HG02938 (cell line): ENCODE measurements around the gene ZBTB43.
A peak's percentile ranks its signal among the peaks of the same experiment; 100 is the strongest.
"Not testable (repeated sequence)": the region's sequence is repeated elsewhere in the genome, so short reads cannot be mapped to it uniquely, and the experiment has no call there.

Source experiments
- ATAC-seq: cut with Tn5 transposase; IDR thresholded peaks from one replicate; pipeline ENCODE4 v1.9.1; 2021; ENCODE audit warnings: mild to moderate bottlenecking, moderate library complexity; ENCODE audit not compliant: unreplicated experiment

Gene ZBTB43

DNA sequence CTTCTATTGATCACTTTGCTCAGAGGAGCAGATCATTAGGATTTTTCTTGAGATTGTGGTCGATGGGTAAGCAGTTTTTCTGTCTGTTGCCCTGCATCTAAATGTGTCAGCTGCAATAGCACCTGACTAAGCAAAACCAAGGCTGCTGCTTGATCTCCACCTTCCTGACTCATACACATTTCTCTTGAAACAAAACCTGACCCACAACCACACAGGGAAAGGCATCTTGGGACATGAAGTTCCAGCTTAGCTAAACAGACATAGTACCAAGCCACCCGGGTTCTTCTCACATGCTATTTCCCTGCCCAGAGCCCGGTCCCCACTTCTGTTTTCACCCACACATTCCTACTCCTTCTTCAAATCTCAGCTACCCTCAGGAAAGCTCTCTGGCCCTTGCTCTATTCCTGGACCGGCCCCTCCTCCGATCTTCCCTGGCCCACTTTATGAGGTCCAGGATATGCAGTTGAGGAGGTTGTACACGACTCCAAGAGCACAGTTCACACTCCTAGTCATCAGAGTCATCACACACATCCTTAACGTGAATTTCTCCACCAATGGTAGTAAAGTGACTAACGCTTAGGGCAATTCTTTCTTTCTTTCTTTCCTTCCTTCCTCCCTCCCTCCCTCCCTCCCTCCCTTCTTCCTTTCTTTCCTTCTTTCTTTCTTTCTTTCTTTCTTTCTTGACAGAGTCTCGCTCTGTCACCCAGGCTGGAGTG, 16.0 kb upstream of the ZBTB43 start:
- ATAC-seq = no peak

DNA sequence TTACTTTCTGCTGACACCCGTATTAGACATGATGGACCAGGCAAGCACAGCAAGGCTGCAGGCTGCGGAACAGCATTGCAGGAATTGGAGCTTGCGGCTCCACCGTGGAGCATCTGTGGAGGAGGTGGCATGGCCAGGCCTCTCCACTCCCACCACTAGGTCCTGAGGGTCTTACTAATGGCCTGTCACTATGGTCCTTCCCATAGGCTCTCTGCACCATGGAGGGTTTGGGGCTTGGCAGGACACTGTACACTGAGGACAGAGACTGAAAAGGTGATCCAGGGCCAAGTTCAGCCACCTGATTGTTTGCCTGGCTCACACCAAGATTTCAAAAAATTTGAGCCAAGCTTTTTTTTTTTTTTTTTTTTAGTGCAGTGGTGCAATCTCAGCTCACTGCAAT, 14.3 kb upstream of the ZBTB43 start:
- ATAC-seq = no peak

DNA sequence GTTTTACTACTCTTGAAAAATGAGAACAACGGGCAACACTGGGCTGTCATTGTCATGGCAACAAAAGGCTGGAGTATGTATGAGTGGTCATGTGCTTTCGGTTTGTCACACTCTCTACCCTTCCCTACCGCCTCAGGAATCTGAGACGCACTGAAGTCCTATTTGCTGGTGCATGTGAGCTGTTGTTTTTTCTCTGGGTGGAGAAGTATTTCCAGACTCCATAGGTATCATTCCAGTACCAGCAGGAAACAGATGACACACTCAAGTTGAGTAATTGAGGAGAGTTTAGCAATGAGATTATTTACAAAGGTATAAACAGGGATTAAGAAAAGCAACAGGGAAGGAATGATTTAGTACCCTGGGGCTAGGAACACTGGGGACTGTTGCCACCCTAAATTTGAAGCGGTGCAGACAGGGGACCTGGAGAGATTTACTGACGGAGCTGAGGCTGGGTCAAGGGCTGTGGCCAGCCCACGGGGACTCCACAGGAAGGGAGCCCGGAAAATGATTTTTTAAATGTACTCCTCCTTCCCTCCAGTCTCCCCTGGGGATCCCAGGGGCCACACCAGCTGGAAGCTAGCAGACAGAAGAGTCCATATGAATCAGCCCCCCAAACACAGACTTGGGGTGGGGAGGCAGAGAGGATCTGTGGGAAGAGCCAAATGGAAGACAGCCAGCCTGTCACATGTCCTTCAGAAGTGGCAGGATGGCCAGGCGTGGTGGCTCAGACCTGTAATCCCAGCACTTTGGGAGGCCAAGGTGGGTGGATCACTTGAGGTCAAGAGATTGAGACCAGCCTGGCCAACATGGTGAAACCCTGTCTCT, 13.2 kb upstream of the ZBTB43 start:
- ATAC-seq = no peak

DNA sequence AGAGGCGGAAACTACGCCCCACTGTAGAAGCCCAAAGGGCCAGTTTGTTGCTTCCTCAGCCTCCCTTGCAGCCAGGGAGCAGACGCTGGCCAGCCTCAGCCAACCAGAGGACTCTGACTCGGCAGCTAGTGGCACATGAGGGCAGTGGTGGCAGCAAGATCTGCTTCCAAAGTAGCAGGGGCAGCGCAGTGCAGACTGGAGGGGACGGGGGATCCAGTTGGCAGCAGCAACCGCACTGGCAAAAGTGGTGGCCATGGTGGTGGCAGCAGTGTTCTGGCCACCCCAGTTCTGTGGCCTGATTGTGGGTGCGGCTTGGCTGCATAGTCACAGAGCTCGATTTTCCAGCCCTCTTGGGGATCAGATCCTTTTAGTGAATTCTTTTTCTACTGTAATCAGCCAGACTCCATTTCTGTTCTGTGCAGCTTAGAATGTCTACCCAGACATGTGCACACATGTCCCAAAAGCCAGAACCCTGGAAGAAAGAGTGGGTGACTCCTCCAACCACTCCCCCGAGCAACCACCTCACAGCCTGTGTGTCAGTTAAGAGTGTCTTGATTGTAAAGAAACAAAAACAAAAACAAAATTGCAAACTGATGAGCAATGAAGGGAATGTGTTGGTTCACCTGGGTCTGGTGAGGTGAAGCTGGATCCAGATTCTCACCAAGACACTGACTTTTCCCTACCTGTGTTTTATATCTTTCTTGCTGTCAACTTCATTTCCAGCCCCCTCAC, 11.0 kb upstream of the ZBTB43 start:
- ATAC-seq = no peak

DNA sequence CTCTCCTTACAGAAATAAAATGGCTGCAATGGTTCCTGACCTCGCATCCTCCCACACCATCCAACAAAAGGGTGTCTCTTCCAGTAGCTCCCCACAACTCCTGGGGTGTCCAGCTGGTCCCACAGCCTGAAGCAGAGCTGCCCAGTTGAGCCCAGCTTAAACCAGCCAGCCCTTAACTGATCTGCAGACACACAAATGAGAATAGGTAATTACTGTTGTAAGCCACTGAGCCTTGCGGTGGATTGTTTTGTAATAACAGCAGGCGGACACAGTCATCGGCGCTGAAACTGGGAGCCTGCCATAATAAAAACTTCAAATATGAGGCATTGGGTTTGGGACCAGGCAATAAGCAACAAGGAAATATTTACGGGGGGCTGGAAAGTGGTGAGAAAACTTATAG, 10.4 kb upstream of the ZBTB43 start:
- no peak for ATAC-seq

DNA sequence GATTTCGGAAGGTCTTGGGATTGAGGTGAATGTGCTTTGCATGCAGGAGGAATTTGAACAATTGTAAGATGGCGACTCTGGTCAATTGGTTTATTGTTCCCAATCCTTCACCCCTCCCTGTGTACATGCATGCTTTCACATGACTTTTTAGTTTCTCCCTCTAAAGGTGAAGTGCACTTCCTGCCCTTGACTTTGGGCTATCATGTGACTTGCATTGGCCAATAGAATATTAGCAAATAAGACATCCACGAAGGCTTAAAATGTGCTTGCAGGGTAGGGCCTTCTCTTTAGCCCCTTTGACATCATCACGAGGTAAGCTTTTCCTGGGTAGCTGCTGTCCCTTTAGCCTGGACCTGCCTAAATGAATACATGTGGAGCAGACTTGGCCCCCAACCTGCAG, 8.1 kb upstream of the ZBTB43 start:
- ATAC-seq = no peak

DNA sequence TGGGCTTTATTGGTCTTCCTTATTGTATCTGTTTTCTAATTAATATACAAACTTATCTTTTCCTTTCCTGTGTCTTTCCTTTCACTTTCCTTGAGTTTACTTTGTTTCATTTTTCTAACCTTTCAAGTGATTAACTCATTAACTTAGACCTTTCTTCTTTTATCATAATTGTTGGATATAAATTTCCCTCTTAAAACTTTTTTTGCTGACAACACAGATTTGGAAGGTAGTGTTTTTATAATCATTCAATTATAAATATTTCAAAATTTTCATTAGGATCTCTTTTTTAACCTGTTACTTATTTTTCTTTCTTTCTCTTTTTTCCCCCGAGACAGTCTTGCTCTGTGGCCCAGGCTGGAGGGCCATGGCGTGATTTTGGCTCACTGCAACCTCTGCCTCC, 6.9 kb upstream of the ZBTB43 start:
- ATAC-seq = no peak

DNA sequence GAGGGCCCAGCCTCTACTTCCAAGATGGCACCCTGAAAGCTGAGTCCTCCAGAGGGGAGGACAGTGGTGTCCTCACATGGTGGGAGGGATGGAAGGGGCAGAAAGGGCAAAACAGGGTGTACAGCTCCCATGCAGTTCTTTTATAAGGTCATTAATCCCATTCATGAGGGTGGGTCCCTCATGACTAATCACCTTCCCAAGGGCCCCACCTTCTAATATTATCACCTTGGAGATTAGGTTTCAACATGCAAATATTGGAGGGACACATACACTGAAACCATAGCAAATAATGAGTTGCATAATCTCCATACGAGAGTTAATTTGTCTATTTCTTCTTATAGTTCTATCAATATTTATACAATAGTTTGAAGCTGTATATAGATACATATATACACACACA, 5.8 kb upstream of the ZBTB43 start:
- no peak for ATAC-seq

DNA sequence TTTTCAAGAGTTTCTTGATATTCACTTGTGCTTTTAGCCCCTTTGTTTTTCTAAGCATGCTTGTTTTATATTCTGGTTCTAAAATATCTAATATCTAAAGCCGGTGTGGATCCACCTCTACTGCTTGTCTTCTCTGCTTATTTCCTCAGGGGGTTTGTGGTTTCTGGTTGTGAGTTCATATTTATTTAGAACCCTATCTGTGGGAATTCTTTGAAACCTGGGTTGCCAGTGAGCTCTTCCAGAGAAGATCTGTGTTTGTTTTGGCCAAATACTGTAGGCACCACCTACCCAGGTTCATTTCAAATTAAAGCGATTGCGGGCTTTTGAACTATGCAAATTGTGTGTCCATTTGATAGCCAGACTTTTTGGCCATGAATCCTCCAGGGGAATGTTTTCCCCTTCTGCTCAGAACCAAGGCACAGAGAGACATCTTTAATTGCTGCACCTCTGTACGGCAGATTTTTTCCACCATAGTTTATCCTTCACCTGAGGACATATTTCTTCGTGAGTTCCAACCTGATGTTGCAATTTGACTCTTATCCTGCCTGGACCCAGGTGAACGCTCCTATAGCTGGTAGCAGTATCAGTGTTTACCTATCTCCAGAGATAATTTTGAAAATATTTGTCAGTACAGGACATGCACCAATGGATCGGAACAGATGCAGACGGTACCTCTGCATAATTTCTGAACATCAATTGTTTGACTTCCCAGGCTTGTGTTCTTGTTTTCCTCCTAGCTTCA, 2.4 kb upstream of the ZBTB43 start:
- ATAC-seq = no peak

DNA sequence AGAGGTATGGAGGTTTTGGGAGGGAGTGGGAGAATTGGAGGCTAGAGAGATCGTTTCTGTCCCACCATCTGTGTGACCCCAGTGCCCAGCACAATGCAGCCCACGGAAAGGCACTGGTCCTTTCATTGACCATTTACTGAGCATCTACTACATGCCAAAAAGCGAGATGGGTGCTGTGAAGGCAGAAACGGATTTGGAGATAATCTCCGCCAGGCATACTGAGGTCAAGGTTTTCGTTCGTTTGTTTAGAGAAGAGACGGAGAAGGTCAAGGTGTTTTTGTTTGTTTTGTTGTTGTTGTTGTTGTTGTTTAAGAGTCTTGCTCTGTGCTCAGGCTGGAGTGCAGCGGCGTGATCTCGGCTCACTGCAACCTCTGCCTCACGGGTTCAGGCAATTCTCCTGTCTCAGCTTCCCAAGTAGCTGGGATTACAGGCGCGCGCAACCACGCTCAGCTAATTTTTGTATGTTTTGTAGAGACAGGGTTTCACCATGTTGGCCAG, 593 bp upstream of the ZBTB43 start:
- no peak for ATAC-seq

DNA sequence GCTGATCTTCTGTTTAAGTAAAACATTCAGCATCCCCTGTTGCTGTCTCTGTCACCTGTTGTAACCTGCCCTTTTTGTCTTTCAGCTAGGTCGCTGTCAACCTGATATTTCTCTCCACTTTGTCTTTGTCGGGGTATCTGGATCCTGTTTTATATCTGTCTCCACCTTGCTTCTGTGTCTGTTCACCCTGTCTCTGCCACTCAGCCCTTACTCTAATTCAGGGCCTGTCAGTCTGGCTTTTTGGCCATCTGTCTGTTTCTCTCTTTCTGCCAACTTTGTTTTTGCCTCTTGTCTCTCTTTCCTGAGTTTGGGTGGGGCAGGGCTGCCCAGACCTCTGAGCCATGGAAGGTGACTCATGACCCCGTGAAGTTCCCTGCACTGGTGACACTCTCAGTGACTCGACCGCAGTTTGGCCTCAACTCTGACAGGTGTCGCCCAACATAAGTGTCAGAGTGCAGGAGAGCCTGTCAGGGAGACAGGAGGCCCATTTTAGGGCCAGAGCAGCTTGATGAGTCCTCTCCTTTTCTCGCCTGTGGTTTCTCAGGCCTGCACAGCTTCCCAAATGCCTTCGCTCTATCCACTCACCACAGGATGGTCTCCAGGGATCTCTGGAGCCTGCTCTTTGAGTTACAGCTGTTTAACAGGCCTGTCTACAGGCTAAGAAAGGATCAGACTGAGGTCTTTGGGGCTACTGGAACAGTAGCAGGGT, 868 bp downstream of the ZBTB43 start:
- ATAC-seq = peak; percentile 66

DNA sequence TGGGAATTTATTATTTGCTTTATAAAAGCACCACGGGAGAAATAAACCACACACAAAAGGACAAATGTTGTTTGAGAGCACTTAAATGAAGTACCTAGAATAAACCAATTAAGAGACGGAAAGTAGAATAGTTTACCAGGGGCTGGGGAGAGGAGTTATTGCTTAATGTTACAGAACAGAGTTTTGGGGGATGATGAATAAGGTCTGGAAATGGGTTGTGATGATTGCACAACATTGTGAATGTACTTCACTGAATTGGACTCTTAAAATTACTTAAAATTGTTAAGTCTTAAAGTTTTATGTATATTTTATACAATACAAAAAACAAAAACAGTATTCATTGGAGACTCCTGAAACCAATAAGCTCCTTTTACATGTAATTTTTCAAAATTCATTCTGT, 1.5 kb downstream of the ZBTB43 start:
- no peak for ATAC-seq

DNA sequence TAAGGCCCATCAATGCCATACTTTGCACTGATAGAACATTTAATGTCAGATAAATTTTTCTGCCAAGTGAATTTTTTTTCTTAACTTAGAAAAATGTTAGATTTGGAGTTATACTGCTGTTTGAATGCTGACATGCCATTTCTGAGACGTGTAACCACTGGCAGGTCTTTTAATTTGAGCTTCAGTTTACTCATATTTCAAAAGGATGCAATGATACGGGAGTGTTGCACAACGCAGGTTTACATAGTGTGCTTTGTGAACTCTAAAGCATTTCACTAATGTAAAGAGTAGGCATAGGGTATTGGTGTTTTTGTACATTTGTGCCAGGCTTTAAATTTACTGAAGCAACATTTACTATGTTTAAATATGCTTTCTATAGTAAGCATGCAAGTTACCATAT, 4.2 kb downstream of the ZBTB43 start:
- ATAC-seq = no peak

DNA sequence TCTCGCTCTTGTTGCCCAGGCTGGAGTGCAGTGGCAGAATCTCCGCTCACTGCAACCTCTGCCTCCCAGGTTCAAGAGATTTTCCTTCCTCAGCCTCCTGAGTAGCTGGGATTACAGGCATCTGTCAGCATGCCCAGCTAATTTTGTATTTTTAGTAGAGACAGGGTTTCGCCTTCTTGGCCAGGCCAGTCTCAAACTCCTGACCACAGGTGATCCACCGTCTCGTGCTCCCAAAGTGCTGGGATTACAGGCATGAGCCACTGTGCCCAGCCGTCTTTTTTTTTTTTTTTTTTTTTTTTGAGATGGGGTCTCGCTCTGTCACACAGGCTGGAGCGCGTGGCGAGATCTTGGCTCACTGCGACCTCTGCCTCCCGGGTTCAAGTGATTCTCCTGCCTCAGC, 5.4 kb downstream of the ZBTB43 start:
- not testable (repeated sequence) for ATAC-seq

DNA sequence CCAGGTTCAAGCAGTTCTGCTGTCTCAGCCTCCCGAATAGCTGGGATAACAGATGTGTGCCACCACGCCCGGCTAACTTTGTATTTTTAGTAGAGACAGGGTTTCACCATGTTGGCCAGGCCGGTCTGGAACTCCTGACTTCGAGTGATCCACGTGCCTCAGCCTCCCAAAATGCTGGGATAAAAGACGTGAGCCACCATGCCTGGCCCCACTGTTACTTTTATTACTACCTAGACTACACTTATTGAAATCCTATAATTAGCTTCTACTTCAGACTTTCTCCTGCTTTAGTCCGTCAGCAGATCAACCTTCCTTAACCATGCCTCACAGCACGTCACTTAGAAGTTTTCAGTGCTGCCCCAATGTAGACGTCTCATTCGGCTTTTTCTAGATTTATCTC, 8.2 kb downstream of the ZBTB43 start:
- no peak for ATAC-seq

DNA sequence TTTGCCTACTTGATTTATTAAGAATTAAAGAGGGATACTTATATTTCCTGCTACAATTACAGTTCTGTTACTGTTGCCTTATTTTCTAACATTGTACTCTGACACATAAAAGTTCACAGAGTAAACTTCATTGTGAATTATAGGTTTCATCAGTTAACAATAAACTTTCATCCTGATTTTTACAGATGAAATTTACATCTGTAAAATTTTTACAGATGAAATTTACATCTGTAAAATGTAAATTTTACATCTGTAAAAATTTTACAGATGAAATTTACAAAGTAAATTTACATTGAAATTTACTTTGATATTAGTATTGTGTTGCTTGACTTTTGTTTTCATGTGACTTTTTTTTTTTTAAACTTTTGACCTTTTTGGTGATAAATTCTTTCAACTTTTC, 9.3 kb downstream of the ZBTB43 start:
- ATAC-seq = no peak

DNA sequence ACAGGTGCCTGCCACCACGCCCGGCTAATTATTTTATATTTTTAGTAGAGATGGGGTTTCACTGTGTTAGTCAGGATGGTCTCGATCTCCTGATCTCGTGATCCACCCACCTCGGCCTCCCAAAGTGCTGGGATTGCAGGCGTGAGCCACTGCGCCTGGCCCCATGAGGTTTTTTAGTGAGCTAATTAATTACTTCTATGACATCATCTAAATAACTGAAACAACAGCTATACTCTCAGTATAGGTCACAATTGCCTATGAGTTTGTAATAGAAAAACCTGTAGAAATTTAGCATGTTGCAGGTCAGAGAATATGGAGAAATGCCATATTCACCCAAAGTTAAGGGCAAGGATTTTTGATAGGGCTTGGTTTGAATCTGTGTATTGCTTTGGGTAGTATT, 12.8 kb downstream of the ZBTB43 start:
- ATAC-seq = not testable (repeated sequence)

DNA sequence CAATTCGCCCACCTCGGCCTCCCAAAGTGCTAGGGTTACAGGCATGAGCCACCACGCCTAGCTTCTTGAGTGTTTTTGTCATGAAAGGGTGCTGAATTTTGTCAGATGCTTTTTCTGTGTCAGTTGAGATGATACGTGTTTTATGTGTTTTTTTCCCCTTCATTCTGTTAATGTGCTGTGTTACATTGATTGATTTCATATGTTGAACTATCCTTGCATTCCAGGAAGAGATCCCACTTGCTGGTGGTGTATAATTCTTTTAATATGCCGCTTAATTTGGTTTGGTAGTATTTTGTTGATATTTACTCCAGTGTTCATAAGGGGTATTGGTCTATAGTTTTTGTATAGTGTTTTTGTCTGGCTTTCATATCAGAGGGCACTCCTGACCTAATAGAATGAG, 13.6 kb downstream of the ZBTB43 start:
- no peak for ATAC-seq

DNA sequence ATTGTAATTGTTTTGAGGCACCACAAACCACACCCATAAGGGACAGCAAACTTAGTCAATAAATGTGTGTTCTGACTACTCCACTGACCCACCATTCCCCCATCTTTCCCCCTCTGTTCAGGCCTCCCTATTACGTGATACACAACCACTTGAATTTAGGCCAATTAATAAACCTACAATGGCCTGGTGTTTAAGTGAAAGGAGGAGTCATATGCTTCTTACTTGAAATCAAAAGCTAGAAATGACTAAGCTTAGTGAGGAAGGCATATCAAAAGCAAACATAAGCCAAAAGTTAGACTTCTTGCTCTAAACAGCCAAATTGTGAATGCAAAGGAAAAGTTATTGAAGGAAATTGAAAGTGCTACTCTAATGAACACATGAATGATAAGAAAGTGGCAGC, 14.6 kb downstream of the ZBTB43 start:
- ATAC-seq = no peak

DNA sequence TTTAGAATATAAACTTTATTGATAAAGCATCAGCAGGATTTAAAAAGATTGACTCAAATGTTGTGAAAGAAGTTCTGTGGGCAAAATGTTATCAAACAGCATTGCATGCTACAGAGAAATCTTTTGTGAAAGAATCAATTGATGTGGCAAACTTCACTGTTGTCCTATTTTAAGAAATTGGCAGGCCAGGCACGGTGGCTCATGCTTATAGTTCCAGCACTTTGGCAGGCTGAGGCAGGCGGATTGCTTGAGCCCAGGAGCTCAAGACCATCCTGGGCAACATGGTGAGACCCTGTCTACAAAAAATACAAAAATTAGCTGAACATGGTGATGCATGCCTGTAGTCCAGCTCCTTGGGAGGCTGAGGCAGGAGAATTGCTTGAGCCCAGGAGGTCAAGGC, 17.4 kb downstream of the ZBTB43 start:
- no peak for ATAC-seq
